Ishikawa (cell line): ENCODE measurements around the gene AMN1.

Source experiments
- CEBPB ChIP-seq: IDR thresholded peaks from 2 replicates; pipeline ENCODE4 v1.6.1; 2012
- CREB1 ChIP-seq: IDR thresholded peaks from 2 replicates; pipeline ENCODE4 v1.6.1; 2012; ENCODE audit warnings: low read depth
- EGR1 ChIP-seq: IDR thresholded peaks from 2 replicates; pipeline ENCODE4 v1.6.1; 2012
- FOXM1 ChIP-seq: IDR thresholded peaks from 2 replicates; pipeline ENCODE4 v1.6.1; 2012; ENCODE audit warnings: low read depth, borderline replicate concordance
- NFIC ChIP-seq: IDR thresholded peaks from 2 replicates; pipeline ENCODE4 v1.6.1; 2012
- TEAD4 ChIP-seq: IDR thresholded peaks from 2 replicates; pipeline ENCODE4 v1.6.1; 2012
- YY1 ChIP-seq: IDR thresholded peaks from 2 replicates; pipeline ENCODE4 v1.6.1; 2012; ENCODE audit warnings: low read depth
- ZBTB7A ChIP-seq: IDR thresholded peaks from 2 replicates; pipeline ENCODE4 v1.6.1; 2012; ENCODE audit warnings: low read depth
- TF ChIP-seq, protein P1 (sequence below): IDR thresholded peaks from 2 replicates; pipeline ENCODE4 v1.6.1; 2012; ENCODE audit warnings: low read depth, mild to moderate bottlenecking
- TF ChIP-seq, protein P2 (sequence below): IDR thresholded peaks from 2 replicates; pipeline ENCODE4 v1.6.1; 2012

DNA sequence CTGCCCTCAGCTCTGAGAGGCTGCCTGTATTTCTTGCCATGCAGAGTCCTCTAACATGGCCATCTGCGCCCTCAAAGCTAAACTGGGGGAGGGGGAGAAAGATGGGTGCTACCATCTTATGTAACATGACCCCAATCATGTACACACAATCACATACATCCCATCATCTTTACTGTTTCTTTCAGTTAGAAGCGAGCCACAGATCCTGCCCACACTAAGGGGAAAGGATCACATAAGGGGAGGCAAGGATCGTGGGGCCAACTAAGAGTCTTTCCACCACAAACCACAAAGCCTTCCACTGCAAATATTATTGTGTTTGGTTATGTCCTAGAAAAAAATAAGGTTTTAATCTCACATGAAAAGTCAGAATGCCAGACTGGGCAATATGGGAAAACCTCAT lies 11.8 kb upstream of the AMN1 start:
- TF ChIP-seq CEBPB (no peak), TEAD4 (no peak), FOXM1 (no peak), NFIC (no peak), ZBTB7A (no peak), CREB1 (no peak), YY1 (no peak), EGR1 (no peak)
- TF ChIP-seq, protein P1, sequence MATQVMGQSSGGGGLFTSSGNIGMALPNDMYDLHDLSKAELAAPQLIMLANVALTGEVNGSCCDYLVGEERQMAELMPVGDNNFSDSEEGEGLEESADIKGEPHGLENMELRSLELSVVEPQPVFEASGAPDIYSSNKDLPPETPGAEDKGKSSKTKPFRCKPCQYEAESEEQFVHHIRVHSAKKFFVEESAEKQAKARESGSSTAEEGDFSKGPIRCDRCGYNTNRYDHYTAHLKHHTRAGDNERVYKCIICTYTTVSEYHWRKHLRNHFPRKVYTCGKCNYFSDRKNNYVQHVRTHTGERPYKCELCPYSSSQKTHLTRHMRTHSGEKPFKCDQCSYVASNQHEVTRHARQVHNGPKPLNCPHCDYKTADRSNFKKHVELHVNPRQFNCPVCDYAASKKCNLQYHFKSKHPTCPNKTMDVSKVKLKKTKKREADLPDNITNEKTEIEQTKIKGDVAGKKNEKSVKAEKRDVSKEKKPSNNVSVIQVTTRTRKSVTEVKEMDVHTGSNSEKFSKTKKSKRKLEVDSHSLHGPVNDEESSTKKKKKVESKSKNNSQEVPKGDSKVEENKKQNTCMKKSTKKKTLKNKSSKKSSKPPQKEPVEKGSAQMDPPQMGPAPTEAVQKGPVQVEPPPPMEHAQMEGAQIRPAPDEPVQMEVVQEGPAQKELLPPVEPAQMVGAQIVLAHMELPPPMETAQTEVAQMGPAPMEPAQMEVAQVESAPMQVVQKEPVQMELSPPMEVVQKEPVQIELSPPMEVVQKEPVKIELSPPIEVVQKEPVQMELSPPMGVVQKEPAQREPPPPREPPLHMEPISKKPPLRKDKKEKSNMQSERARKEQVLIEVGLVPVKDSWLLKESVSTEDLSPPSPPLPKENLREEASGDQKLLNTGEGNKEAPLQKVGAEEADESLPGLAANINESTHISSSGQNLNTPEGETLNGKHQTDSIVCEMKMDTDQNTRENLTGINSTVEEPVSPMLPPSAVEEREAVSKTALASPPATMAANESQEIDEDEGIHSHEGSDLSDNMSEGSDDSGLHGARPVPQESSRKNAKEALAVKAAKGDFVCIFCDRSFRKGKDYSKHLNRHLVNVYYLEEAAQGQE = no peak
- TF ChIP-seq, protein P2, sequence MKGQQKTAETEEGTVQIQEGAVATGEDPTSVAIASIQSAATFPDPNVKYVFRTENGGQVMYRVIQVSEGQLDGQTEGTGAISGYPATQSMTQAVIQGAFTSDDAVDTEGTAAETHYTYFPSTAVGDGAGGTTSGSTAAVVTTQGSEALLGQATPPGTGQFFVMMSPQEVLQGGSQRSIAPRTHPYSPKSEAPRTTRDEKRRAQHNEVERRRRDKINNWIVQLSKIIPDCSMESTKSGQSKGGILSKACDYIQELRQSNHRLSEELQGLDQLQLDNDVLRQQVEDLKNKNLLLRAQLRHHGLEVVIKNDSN = no peak
